GM23338 (cell line): ENCODE data around the gene MIDN.
A peak's percentile ranks its signal among the peaks of the same experiment; 100 is the strongest.

ENCODE experiments used
- CTCF ChIP-seq, 2 experiments: fragments of 200-600 bp in 1 of 2; sonication (generic) in 1 of 2; conservative IDR thresholded peaks; 2 replicates each; pipeline versions ENCODE4 v1.5.1 to v1.6.1; 2016 to 2017; ENCODE audit warnings: antibody characterized with exemption in 2 of 2, low read depth in 2 of 2, mild to moderate bottlenecking in 2 of 2, moderate library complexity in 1 of 2
- POLR2AphosphoS5 ChIP-seq: IDR thresholded peaks from 2 replicates; pipeline ENCODE4 v1.6.1; 2016; ENCODE audit warnings: antibody characterized with exemption, low read depth

GRCh38 chr19:1273263-1274041 lies 25.1 kb downstream of the MIDN start:
- TF ChIP-seq POLR2AphosphoS5 (peak; percentile 52), CTCF (conservative IDR thresholded peaks at IDR 0.05; ENCODE audit: low read depth in 2 of 2) (no peak)
